OCI-LY7 (cell line): Measurements from ENCODE around the gene SLC10A3. TPM values are rescaled to one million over a fixed set of nuclear protein-coding genes. Genes with fewer than 3 reads are reported as not detected.

ENCODE experiments used
- BruUV-seq: library from RNA; stranded (reverse); fragments of 400-500 nt; replicated peaks from 2 replicates; lab custom pipeline; 2021; lab: Mats Ljungman, UMichigan
- CTCF ChIA-PET: fragments of 300-600 bp; sonication (Branson Sonifier 250); formaldehyde crosslinking; loops from one replicate; lab custom pipeline; 2022; ENCODE audit warnings: antibody characterized with exemption; ENCODE audit not compliant: unreplicated experiment; lab: Charles Lee
- POLR2A ChIA-PET: fragments of 300-600 bp; sonication (Branson Sonifier 250); formaldehyde crosslinking; loops from one replicate; lab custom pipeline; 2022; ENCODE audit warnings: antibody characterized with exemption; lab: Charles Lee
- DNase-seq: peaks from one replicate; pipeline ENCODE4 v3.0.0-alpha.2; 2015; ENCODE audit warnings: low spot score
- H2AFZ ChIP-seq: fragments of 200-600 bp; sonication (generic), shearing (Covaris generic); 2 replicates; pipeline ENCODE4 v1.6.1; 2014; ENCODE audit warnings: mild to moderate bottlenecking, antibody characterized with exemption, low read length, moderate library complexity
- H3K27ac ChIP-seq: fragments of 200-600 bp; sonication (generic); 2 replicates; pipeline ENCODE4 v1.5.1; 2014; ENCODE audit warnings: mixed run types, low read depth, mild to moderate bottlenecking, moderate library complexity, low read length, inconsistent platforms; ENCODE audit not compliant: poor library complexity, severe bottlenecking
- H3K36me3 ChIP-seq: fragments of 200-600 bp; sonication (generic); 2 replicates; pipeline ENCODE4 v1.6.1; 2014; ENCODE audit warnings: mild to moderate bottlenecking, antibody characterized with exemption, low read length, moderate library complexity, mixed read lengths; ENCODE audit not compliant: insufficient read depth
- H3K4me1 ChIP-seq: fragments of 200-600 bp; sonication (generic); 2 replicates; pipeline ENCODE4 v1.5.1; 2014; ENCODE audit warnings: mild to moderate bottlenecking, low read length; ENCODE audit not compliant: insufficient read depth, poor library complexity, severe bottlenecking
- H3K4me2 ChIP-seq: fragments of 200-600 bp; sonication (generic); 2 replicates; pipeline ENCODE4 v1.6.1; 2014; ENCODE audit warnings: mild to moderate bottlenecking, low read length
- H3K4me3 ChIP-seq: fragments of 200-600 bp; sonication (generic); 2 replicates; pipeline ENCODE4 v1.5.1; 2014; ENCODE audit warnings: mild to moderate bottlenecking, low read depth, low read length; ENCODE audit not compliant: poor library complexity, severe bottlenecking
- H3K79me2 ChIP-seq: fragments of 200-600 bp; sonication (generic); 2 replicates; pipeline ENCODE4 v1.6.1; 2016; ENCODE audit warnings: low read depth, mild to moderate bottlenecking, low read length, moderate library complexity, mixed read lengths; ENCODE audit not compliant: insufficient read depth
- H3K9me2 ChIP-seq: fragments of 200-600 bp; sonication (generic); 2 replicates; pipeline ENCODE4 v1.6.1; 2016; ENCODE audit warnings: mild to moderate bottlenecking, low read length, mixed read lengths; ENCODE audit not compliant: insufficient read depth
- H3K9me3 ChIP-seq: fragments of 200-600 bp; sonication (generic); 2 replicates; pipeline ENCODE4 v1.6.1; 2014; ENCODE audit warnings: mild to moderate bottlenecking, mixed run types, low read length, mixed read lengths
- H4K20me1 ChIP-seq: fragments of 200-600 bp; sonication (generic); 2 replicates; pipeline ENCODE4 v1.6.1; 2014; ENCODE audit warnings: mild to moderate bottlenecking, antibody characterized with exemption, low read length, moderate library complexity, mixed read lengths; ENCODE audit not compliant: insufficient read depth
- CTCF ChIP-seq: fragments of 200-600 bp; sonication (generic); conservative IDR thresholded peaks from 2 replicates; pipeline ENCODE4 v1.5.1; 2014; ENCODE audit warnings: mild to moderate bottlenecking, antibody characterized with exemption, low read length, moderate library complexity, mixed read lengths
- EZH2phosphoT487 ChIP-seq: fragments of 200-600 bp; sonication (generic); IDR thresholded peaks from 2 replicates; pipeline ENCODE4 v1.6.1; 2018; ENCODE audit warnings: low read depth, borderline replicate concordance, mild to moderate bottlenecking, mixed run types, antibody characterized with exemption, low read length, moderate library complexity, mixed read lengths
- intact Hi-C: fragments of 100-400 bp; cut with micrococcal nuclease; formaldehyde crosslinking; loops from one replicate; pipeline ENCODE4 v1.10.0; 2022; ENCODE audit not compliant: unreplicated experiment
- total RNA-seq, 2 experiments: library from RNA; depleted of rRNA in 1 of 2; stranded (reverse); fragments of >200 nt in 1 of 2; shearing (Covaris generic) in 1 of 2; gene quantifications; 2 replicates each; pipeline ENCODE4 v1.2.3, GENCODE V29; 2014 to 2022

Gene SLC10A3
- total RNA-seq, 2 experiments from 2014 or later = 14.1 to 15.6 TPM

GRCh38 chrX:154458116-154458953, 32.1 kb downstream of the SLC10A3 start, which contains the start of gene PLXNA3:
Gene PLXNA3, plus strand, starts transcription at chrX:154458281. Its CDS starts 1,903 bp downstream, at chrX:154460184.
- no peaks in the 10 kb centered on the region for H3K36me3 ChIP-seq
- no peaks in the 10 kb centered on the region for H3K79me2 ChIP-seq
- H3K9me2 ChIP-seq = no peaks in the 10 kb centered on the region
- H3K9me3 ChIP-seq = no peaks in the 10 kb centered on the region
- ChIA-PET CTCF (no interaction called here), POLR2A (interaction anchor here (0.7 kb wide), 1 partner anchor 23 kb away, joined by 3 read pairs; no protein-coding TSS in a partner anchor)
- DNase-seq = peak; percentile 48
- peak within 1 kb of the TSS; percentile 61; the same call in 1 of the 2 replicates for H2AFZ ChIP-seq
- TF ChIP-seq EZH2phosphoT487 = no peak
- TF ChIP-seq CTCF = no peak
- peaks cover 9% of the 10 kb centered on the region for H3K4me1 ChIP-seq
- intact Hi-C loops = no loop called here
- H3K4me2 ChIP-seq = peak within 1 kb of the TSS; percentile 64
- BruUV-seq = no TSS peak
- no peaks in the 10 kb centered on the region for H4K20me1 ChIP-seq
- peak within 1 kb of the TSS; percentile 61 for H3K4me3 ChIP-seq
- no peak within 1 kb of the TSS for H3K27ac ChIP-seq

GRCh38 chrX:154457491-154458115, 32.8 kb downstream of the SLC10A3 start:
- H3K27ac ChIP-seq = no peak overlapping the region
- no peaks in the 10 kb centered on the region for H4K20me1 ChIP-seq
- no peaks in the 10 kb centered on the region for H3K36me3 ChIP-seq
- peak overlapping the region; percentile 61; the same call in 1 of the 2 replicates for H2AFZ ChIP-seq
- peak overlapping the region; percentile 64 for H3K4me2 ChIP-seq
- intact Hi-C loops = no loop called here
- no peaks in the 10 kb centered on the region for H3K9me3 ChIP-seq
- no peaks in the 10 kb centered on the region for H3K79me2 ChIP-seq
- TF ChIP-seq CTCF = no peak
- TF ChIP-seq EZH2phosphoT487 = no peak
- ChIA-PET CTCF (no interaction called here), POLR2A (interaction anchor here (0.7 kb wide), 1 partner anchor 24 kb away, joined by 3 read pairs; no protein-coding TSS in a partner anchor)
- H3K4me3 ChIP-seq = peak overlapping the region; percentile 61
- BruUV-seq = no TSS peak
- peak; percentile 60 for DNase-seq
- H3K4me1 ChIP-seq = peaks cover 9% of the 10 kb centered on the region
- H3K9me2 ChIP-seq = no peaks in the 10 kb centered on the region
